ENCODE results near the gene TAGLN.

The TAGLN gene

DNA sequence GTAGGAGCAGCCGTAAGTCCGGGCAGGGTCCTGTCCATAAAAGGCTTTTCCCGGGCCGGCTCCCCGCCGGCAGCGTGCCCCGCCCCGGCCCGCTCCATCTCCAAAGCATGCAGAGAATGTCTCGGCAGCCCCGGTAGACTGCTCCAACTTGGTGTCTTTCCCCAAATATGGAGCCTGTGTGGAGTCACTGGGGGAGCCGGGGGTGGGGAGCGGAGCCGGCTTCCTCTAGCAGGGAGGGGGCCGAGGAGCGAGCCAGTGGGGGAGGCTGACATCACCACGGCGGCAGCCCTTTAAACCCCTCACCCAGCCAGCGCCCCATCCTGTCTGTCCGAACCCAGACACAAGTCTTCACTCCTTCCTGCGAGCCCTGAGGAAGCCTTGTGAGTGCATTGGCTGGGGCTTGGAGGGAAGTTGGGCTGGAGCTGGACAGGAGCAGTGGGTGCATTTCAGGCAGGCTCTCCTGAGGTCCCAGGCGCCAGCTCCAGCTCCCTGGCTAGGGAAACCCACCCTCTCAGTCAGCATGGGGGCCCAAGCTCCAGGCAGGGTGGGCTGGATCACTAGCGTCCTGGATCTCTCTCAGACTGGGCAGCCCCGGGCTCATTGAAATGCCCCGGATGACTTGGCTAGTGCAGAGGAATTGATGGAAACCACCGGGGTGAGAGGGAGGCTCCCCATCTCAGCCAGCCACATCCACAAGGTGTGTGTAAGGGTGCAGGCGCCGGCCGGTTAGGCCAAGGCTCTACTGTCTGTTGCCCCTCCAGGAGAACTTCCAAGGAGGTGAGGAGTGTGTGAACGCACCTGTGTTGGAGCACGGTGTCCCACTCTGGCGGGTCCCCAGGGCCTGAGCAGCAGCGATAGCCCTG is at the start of gene TAGLN:
Gene TAGLN, plus strand, starts transcription at position 318 of the 863 bp plus-strand sequence. CDS start 3,644 bp downstream, outside the sequence.
- DNase-seq, result no peak

DNA sequence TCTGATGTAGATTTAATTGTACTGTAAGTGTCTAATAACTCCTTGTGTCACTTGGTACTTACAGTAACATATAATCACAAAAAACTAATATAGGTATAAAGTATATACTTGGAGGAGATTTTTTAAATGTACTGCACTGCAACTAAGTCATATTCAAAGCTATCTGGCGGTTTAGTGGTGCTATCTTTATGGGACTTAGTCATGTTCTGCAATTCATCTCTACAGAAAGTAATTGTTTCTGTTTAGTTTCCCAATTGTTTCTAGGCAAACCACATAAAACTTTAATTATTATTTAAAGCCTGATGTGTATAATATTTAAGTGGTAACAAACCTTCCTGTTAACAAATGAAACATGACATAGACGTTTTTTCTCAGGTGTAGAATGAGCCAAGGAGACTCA is 47.1 kb upstream of the TAGLN start:
- DNase-seq, result no peak

DNA sequence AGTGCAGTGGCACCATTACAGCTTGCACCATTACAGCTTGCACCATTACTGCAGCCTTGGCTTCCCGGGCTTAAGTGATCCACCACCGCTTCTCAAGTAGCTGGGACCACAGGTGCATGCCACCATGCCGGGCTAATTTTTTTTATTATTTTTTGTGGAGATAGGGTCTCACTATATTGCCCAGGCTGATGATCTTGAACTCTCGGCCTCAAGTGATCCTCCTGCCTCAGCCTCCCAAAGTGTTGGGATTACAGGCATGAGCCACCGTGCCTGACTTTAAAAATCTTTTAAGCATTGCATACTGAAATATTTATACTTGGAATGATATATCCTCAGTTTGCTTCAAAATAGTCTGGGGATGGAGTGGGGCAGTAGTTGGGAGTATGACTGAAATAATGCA is 44.7 kb upstream of the TAGLN start:
- no peak for DNase-seq

DNA sequence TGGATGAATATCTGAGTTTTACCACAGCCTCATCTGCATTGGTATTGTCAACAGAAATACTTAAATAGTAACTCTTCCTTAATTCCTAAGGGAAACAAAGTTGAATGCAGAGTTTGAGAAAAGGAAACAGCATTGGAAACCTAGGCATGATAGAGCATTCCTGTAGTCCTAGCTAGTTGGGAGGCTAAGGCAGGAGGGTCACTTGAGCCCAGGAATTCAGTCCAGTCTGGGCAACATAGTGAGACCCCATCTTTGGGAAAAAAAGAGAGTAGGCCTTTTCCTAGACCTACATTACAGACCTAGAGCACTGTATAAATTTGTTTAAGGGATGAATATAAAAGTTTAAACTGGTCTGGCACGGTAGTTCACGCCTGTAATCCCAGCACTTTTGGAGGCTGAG is 41.7 kb upstream of the TAGLN start:
- DNase-seq, result no peak

DNA sequence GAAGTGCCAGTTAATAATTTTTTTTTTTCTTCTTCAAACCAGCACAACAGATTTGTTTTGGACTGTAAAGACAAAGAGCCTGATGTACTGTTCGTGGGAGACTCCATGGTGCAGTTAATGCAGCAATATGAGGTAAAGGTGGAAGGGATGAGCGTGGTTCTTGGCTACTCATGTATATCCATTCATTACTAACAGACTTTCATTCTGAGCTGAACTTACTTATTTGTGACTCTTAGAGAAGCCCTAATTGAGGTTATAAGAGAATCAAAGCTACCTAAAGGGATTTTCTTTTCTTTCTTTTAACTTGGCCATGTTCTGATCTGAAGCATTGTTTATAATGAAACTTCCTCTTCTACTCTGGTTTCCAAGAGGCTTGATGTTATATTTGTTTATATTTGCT is 39.3 kb upstream of the TAGLN start:
- no peak for DNase-seq

DNA sequence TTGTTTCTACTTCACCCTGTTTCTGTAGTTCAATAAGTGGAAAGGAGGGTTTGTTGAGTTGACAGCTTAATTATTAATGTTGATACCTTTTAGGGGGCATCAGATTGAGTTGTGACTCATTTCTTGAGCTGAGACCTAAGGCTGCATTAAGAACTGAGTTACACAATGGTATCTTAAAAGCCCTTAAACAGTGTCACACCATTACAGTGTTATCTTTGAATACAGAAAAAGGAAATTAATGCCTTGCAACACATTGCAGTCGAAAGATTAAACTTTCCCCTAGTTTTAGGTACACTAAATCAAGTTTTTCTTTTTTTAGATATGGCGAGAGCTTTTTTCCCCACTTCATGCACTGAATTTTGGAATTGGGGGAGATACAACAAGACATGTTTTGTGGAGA is 38.3 kb upstream of the TAGLN start:
- no peak for DNase-seq

DNA sequence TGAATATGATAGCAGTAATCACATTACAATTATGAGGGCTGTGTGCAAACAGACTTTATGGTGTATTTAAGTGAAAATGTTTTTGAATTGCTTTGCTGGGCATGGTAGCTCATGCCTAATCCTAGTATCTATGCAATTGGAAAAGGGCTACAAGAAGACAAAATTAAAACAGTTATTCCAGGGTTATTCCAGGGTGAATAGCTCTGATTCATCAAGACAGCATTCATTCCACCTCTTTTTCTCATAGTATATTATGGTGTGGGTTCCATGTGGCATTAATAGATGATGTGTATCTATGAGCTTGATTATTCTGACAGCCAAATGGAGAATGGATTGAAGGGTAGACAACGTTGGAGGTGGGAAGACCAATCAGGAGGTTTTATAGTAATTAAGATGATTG is 32.7 kb upstream of the TAGLN start:
- no peak for DNase-seq

DNA sequence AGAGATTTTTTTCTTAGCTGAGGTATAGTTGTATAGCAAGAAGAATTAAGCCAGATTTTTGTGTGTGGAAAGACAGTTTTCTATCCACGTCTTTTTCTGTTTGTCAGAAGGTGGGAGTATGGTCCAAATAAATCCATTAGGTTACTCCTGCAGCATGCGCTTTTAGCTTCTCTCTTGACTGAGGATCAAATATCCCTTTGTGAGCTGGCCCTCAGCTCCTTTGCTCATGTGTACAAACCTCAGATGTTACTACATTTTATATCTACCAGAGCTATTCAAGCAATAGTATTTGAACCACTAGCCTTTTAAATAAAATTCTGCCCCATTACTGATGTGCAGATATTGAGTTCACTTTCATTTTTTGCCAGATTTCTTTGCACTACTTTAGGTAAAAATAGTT is 29.4 kb upstream of the TAGLN start:
- no peak for DNase-seq

DNA sequence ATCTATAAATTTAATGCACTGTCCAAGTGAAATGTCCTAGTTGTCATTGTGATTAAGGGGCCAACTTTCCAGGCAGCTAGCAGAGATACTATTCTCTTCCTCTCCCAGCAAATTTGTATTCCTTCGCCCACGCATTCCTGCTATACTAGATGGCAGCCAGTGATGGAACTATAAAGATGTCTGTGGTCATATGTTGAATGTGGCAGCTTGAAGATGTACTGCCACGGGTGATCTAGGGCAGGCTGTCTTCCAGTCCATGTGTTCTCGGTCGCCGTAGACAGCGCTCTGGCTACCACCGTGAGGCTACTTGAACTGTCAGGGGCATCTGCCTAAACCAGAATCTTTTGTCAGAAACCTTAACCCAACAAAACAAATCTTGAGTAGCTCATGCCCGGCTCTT is 29.0 kb upstream of the TAGLN start:
- DNase-seq, result no peak

DNA sequence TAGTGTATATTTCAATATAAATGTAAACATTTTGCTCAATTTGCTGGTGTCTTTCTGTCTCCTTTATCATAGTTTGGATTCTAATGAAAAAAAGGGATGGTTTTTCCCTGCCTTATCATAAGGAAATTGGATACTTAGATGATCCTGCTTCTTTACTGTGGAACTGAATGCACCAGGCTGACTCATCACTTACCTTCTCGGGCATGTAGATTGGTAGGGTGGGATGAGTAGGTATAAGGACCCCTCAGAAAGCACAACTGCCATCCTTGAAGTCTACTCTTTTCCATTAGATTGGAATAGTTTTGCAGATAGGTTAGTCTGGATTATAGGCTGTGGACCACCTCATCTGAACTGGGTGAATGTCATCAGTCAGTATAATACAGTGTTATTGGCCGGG is 28.2 kb upstream of the TAGLN start:
- no peak for DNase-seq

DNA sequence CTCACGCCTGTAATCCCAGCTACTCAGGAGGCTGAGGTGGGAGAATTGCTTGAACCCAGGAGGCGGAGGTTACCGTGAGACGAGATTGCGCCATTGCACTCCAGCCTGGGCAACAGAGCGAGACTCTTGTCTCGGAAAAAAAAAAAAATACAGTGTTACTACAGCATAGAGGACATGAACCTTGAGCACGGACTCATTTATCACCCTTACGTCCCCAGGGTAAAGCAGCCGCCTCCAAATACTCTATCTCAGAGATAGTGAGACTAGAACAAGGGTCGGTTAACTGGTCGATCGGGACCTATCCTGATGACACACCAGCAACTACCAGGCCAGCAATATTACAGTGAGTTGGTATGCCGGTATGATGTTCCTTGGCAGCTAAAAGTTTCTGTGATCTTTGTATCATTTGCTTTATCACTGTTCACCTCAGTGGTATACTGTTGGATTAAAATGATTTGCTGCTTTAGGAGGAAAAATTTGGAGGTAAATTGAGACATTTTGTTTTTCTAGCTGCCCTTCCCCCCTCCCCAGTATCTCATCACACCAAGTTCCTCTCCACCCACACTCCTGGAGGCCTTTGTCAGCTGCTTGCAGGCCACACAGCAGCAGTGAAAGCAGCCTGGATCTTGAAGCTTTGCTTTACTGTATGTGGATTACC is 27.6 kb upstream of the TAGLN start:
- DNase-seq, result no peak

DNA sequence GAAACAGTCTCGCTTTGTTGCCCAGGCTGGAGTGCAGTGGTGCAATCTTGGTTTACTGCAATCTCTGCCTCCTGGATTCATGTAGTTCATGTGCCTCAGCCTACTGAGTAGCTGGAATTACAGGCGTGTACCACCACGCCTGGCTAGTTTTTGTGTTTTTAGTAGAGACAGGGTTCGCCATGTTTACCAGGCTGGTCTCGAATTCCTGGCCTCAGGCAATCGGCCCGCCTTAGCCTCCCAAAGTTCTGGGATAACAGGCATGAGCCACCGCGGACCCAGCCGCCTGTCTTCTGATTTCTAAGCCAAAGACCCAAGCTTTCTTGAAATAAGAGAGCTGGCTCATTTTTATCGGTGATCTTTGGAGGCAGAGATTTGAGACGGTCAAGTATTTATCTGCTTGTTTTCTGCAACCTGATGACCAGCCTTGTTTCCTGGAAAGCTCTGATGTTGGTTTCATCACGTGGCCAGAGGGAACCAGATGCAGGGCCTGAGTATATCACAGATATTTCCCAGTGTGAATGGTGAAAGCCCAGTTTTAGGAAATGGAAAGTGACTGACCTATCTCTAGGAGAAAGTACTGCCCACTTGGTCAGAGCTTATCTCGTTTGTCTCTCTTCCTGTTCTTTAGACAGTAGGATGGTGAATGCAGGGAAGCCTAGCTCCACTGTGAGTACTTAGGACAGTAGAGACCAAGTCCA is 26.3 kb upstream of the TAGLN start:
- DNase-seq, result no peak

DNA sequence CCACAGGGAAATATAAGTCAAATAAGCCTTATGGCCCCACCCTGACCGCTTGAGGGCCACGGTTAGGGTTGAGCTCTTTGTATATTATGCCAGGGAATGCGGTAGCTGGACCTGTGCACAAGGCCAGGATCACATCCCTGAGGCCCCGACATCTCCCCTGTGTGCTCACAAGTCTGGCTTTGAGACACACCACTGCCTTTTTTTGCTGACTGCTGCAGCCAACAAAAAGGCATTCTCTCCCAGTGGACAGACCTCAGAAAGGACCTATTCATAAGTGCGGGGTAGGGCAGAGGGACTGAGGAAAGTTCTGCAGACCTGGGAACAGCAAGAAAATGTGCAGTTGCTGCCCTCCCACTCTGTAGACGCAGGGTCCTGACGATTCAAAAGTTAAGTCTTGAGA is 24.1 kb upstream of the TAGLN start:
- DNase-seq, result no peak

DNA sequence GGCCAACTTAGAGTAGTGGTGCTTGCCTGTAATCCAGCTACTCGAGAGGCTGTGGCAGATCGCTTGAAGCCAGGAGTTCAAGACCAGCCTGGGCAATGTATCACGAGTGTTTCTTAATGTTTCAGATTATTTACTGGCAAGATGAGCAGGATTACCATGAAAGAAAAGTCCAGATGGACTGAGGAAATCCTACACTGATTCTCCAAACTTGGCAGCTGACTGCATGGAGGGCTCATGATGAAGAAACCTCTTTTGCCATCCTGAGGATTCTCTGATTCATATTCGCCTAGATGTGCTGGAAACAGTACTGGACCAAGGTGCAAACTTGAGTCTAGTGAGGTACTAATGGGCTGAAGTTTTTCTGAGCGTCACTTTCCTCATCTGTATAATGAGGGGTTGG is 23.4 kb upstream of the TAGLN start:
- DNase-seq, result no peak

DNA sequence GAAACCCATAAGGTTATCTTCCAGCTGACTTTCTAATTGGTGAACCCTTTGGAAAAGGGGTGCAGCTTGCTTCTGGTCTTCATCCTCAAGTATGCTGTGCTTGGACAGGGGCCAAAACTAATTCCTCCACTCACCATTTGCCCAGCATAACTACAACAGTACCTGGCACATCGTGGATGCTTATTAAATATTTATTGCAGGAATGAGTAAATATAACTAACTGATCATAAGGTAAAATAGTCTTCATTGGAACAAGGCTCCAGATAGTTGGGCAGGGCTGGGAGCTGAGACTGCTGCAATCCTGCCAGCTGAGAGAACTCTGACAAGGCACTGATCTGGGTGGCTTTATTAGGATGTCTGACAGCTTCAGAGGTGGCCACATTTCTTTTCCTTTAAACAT is 23.0 kb upstream of the TAGLN start:
- DNase-seq, result no peak

DNA sequence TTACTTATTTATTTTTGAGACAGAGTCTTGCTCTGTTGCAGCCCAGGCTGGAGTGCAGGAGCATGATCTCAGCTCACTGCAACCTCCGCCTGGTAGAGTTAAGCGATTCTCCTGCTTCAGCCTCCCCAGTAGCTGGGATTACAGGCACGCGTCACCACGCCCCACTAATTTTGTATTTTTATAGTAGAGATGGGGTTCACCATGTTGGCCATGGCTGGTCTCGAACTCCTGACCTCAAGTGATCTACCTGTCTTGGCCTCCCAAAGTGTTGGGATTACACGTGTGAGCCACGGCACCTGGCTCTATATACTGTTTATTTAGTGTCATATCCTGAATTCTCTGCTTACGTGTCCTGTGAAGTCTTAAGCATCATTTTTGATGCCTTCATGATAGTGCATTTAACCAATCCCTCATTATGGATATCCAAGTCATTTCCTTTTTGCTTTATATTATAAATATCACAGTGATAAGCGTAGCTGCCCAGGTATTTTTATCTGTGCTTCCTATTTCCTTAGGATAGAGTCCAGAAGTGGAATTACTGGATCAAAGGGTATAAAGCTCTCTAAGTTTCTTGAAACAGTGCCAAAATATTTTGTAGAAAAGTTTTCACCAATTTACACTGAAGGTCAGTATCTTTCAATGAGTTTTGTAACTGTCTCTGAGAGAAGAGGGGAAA is 21.5 kb upstream of the TAGLN start:
- DNase-seq, result no peak

DNA sequence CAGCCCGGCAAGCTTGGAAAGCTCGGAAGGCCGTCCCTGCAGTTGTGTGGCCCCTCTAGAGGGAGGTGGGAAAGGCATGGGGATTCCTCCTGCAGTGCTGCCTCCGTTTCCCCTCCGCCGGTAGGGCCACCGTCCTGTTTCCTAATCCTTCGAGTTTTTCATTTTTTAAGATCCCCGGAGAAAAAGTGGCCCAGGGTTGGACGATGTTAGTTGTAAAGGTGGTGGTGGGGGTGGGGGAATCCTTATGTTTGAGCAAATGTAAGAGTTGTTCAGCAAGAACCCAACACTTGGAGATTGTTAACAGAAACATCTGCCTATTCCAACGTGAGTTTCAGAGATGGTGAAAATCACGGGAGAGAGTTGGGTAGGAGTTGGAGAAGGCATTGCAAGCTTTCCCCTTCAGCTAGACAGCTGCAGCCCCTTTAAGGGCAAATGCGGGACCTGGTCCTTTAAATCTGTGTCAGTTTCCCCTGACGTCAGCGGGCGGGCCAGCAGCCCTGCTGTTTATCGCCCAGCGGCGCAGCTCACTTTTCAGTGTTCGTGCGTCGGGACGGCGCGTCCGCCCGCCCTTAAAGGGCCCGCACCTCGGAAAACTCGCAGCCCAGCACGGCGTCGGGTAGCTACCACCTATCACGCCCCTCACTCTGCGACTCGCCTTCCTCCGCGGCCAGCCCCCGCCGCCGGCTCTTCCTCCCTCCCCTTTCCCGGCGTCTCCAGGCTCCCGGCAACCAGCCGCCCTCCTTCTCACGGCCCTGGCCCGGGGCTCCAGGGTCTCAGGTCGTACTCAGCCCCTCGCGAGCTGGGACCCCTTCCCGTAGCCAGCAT is 20.7 kb upstream of the TAGLN start, which contains the start of gene SIDT2:
Gene SIDT2, plus strand, starts transcription at position 534 of the 825 bp plus-strand sequence. CDS start 521 bp downstream, outside the sequence.
- peak; percentile 78 for DNase-seq

DNA sequence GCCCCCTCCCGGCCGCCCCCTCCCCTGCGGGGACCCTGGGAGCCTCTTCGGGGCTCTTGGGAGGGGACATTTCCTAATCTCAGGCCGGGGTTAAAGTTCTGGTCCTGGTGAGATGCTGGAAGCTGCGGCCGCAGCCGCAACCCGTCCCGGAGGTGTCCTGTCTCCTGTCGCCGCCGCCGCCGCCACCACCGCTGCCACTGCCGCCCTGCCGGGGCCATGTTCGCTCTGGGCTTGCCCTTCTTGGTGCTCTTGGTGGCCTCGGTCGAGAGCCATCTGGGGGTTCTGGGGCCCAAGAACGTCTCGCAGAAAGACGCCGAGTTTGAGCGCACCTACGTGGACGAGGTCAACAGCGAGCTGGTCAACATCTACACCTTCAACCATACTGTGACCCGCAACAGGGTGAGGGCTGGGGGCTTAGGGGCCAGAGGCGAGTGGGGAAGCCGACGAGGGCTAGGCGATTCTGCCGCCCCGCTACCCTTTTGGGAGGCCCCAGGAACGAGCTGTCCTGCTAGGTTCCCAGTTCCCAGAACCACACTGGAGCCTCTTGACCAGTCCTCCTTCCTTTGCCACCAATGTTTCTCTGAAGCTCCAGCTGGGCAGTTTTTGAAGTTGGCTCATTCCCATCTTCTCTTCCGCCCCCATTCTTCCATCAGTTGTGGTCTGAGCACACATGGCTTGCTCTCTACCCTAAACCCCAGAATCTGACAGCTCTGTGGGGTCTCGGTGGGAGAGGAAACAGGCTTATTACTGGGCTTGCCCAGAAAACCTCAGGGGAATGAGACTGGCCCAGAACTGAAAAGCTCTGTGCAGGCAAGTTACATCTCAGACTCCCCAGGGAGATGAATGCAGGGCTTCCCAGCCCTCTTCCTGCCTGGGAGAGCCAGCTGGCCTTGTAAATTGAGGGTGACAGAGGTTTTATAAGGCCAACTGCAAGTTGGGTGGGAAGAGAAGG is 19.8 kb upstream of the TAGLN start:
- peak; percentile 27 for DNase-seq

DNA sequence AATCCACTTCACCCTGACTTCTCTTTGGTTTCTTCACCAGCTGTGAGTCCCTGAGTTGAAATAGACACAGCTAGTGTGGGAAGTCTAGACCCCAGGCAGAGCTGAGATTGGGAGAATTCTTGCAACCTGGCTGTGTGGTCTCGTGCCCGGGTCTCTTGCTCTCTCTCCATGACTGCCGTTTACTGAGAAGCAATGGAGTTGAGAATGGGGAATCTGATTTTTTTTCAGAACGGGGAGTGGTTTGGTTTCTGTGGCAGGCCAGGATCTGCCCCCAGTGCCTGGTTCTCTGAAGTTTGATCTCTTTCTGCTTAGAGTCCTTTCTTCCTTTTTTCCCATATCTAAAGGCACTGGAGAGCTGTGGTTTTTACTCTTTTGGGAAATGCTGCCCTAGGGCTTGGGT is 19.1 kb upstream of the TAGLN start:
- DNase-seq, result no peak

DNA sequence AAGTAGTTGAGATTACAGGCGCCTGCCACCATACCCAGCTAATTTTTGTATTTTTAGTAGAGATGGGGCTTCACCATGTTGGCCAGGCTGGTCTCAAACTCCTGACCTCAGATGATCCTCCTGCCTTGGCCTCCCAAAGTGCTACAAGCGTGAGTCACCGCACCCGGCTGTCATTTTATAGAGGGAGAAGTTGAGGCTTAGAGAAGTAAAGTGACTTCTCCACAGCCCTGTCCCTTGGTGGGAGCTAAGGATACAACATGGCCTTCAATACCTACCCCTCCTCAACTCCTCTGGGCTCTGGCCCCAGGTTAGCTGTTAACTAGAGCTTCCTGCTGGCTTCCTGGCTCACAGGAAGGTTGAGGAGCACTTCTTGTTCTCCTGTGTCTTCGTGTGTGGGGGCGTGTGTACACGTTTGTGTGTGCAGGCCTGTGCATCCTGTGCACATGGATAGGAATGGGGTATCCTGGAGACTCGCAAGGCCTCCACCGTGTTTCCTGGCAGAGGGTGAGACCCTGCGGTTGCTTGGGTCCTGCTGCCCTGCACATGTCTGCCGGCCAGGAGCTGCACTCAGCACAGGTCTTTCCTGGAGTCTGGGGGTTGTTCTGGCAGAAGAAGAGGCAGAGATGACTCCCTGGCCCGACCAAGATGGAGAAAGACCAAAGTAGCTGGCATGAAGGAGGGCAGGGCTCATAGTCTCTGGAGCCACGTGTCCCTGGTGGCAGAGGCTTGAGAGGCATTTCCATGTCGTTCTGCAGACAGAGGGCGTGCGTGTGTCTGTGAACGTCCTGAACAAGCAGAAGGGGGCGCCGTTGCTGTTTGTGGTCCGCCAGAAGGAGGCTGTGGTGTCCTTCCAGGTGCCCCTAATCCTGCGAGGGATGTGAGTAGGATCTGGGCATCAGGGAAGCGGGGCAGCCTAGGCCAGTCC is 18.2 kb upstream of the TAGLN start:
- DNase-seq, result no peak

Measured in activated CD4-positive, alpha-beta T cell treated with anti-CD3 and anti-CD28 coated beads for 1 hour (primary cell).